SKM-1 treated with dmso at 0.1 percent for 144 hours (cell line): Measurements from ENCODE around the gene ZNF429.
A peak's percentile ranks its signal among the peaks of the same experiment; 100 is the strongest.
"Not testable (repeated sequence)": the region's sequence is repeated elsewhere in the genome, so short reads cannot be mapped to it uniquely, and the experiment has no call there.

Experiments used
- DNase-seq: peaks from one replicate; lab custom pipeline; 2025; ENCODE audit not compliant: unreplicated experiment; lab: John Stamatoyannopoulos, UW

The ZNF429 gene

DNA sequence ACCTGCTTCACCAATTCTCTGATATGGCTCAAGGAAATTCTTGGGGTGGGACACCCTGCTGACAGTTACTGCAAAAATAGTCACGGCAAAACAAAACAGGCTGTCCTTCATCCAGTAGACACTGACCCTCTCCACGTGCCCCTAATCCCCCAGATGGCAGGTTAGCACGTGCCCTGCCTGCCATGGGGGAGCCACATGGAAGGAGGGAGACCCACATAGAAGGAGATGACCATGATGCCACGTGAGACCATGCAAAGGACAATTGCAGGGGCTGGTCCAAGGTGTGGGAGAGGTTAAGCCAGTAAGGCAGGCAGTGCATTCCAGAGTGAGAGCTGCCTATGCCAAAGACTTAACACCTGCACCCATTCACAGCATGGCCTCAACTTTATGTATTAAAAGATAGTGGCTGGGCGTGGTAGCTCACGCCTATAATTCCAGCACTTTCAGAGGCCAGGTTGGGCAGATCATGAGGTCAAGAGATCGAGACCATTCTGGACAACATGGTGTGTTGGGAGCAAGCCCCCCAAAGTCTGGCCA is 82.7 kb downstream of the ZNF429 start:
- no peak for DNase-seq

DNA sequence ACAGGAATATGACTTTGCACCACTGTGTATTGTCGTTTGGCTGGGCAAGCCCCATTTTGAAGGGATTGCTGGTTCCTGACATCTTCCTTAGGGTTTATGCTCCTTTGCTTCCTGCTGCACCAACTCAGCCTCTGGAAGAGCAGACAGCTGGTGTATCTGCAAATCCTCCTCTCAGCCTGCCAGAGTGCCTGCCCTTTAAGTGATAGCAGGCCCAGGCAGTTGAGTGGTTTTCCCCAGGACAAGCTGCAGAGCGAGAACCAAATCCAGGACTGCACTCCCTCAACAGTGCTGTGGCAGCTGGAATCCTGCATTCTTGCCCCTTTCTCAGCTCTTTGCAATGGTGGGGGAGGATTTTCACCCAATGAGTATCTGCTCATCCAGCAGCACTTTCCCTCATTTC is 85.5 kb downstream of the ZNF429 start:
- DNase-seq = no peak

DNA sequence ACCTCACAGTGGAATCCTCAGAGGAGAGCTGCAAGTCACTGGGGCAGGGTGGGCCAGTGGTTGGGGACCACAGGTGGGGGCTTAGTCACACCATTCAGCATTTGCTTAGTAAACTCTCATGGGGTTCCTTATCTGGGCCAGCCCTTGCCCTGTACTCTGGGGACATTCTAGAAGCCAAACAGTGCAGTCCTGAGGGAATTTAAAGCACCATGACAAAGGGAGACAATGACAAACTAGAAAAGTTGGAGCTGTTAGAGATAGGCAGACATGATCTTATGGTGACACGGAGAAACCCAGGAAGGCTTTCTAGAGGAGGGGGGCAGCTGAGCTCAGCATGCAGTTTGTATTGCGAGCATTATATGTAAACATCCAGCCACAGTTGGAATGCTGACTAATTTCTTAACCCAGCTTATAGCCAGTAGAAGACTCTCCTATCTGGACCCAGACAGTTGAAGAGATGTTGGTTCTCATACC is 87.6 kb downstream of the ZNF429 start:
- DNase-seq = no peak

DNA sequence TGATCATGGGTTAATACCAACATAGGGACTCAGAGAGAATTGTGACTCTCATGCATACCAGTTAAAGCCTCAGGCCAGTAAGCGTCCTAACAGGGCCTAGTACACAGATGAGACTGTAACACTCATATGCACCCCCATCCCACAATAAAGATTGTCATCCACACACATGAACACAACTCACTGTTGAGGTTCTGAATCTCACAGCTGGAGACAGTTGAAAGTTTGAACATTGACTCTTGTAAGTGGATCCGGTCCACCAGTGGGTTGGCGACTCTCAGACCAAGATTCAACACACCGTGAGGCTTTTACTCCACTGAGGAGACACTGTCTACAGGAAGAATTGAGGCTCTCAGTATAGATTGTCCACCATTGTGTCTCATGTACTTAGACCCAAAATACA is 88.1 kb downstream of the ZNF429 start:
- no peak for DNase-seq

- peak; percentile 88 for DNase-seq
Measured at GRCh38 chr19:21593934-21594820, 88.8 kb downstream of the ZNF429 start.

DNA sequence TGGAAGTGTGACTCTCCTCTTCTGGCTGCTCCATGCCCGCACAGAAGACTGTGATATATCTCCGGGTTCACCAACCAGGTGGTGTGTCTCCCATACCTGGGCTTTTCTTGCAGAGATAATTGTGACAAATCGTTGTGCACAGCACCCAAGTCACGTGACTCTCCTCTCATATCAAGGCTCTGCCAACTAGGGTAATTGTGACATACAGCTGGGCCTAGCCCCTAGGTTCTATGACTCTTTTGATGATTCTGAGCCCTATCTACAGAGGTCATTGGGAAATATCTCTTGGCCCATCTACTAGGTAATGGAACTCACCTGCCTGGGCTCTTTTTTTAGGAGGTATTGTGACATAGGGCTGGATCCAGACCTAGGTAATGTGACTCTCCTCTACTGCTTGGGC is 89.8 kb downstream of the ZNF429 start:
- no peak for DNase-seq

DNA sequence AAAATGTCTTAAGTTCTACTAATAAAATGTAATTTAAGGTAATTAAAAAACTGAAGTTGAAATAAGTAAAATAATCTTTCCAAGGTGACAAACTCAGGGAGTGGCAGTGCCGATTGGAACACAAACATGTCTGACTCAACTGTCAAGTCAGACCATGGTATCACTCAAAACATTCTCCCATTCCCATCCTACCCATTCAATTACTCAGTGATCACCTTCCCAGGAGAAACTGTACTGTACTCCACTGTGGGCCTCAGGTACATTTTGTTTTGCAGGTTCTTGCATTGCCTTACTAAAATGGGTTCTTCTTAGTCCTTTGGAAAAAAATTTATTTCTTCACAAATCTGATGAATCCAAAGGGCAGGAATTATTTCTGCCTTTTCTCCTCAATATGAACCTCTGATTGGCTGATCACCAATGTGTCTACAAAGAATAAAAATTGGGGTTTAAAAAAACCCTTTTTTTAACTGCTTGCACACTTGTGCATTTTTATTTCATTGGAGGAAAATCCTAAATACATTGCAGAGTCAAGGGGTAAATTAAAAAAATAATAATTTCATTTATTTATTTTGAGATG is 96.8 kb downstream of the ZNF429 start:
- no peak for DNase-seq

DNA sequence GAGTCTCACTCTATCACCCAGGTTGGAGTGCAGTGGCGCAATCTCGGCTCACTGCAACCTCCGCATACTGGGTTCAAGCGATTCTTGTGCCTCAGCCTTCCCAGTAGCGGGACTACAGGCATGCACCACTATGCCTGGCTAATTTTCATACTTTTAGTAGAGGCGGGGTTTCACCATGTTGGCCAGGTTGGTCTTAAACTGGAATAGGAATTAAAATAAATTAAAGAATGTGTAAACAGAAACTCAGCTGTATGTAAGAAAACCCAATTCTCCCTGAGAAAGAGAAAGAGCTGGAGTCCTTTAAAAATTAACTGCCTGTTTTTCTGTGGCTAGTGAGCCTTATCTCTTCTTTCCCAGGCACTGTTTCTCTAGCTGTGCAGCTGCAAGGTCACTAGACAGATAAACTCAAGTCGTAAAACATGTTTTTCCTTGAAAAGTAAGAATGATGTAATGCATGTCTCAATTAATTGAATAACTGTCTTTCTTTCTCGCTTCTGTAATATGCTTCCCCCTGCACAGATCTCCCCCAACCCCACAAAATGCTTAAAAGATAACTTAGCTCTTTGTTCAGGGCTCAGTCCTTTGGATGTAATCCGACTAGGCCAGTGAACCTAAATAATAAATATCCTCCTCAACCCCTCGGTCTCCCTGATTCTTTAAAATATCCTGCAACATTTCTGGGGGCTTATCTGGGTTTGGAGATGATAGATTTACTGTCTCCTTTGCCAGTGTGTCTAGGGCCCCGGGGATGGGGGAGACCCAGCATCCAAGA is 97.4 kb downstream of the ZNF429 start:
- DNase-seq = not testable (repeated sequence)

DNA sequence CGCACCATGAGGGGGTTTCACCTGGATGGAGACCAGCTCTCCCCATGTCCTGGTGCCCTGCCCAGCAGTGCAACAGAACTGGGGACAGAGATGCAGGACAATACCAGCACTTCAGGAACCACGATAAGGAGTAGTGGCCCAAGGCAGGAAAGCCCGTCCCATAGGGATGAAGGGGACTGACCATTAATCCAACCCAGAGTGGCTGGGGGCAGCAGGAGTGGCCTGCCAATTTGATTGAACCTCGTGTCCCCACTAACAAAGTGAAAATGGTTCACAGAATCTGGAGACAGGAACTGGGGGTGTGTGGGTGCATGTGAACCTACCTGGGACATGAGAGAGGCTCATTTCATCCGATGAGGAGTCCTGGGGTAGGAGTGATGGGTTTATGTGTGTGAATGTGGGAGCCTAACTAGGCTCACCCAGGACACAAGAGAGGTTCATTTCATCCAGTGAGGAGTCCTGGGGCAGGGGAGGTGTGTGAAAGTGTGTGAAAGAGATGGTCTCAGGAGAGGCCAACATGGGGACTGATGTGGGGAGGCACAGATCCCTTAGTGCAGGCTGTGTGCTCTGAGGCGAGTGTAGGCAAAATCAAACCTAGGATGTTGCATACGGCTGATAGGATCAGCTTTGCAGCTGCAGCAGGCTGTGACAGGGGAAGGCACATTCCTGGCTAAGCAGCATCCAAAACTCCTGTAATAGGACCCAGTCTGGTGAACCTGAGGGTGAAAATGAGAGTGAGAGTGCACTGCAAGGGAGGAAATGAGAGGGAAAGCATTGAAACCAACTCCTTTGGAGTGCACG is 98.2 kb downstream of the ZNF429 start:
- no peak for DNase-seq

GRCh38 chr19:21604351-21604926 is 99.0 kb downstream of the ZNF429 start:
- DNase-seq = no peak
